ENCODE data around the gene NRG3.

GRCh38 chr10:82552267-82552666, 677.3 kb downstream of the NRG3 start:
- TF ChIP-seq CTCF (IDR thresholded peaks at IDR 0.05) = no peak
- no peak for TF ChIP-seq POLR2A (IDR thresholded peaks at IDR 0.05)

Measured in gastroesophageal sphincter (tissue), 3 donors.